NT2/D1 (cell line): Measurements from ENCODE around the gene NRG2.

Experiments used
- SUZ12 ChIP-seq: IDR thresholded peaks from 2 replicates; pipeline ENCODE4 v1.6.1; 2011; ENCODE audit not compliant: insufficient read length, insufficient read depth; ENCODE audit errors: extremely low read depth
- YY1 ChIP-seq: IDR thresholded peaks from 2 replicates; pipeline ENCODE4 v1.6.1; 2011; ENCODE audit not compliant: insufficient read length, insufficient read depth
- ZNF274 ChIP-seq: IDR thresholded peaks from 2 replicates; pipeline ENCODE4 v1.6.1; 2011; ENCODE audit warnings: mild to moderate bottlenecking, low read depth, low read length

DNA sequence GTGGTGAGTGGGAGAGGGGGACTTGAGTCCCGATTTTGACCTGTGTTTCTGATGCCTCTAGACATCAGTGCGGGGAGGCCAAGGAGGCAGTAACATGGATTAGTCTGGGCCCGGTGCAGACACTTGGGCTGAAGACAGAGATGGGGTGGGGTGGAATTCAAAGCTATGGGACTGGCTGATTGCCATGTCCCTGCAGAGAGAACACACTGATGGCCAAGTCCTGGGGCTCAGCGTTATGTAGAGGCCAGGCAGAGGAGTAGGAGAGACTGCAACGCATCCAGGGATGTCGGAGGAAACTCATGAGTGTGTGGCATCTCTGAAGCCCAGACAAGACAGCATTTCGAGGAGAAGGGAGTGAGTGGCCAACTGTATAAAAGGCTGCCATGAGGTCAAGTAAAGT is 217.4 kb downstream of the NRG2 start:
- TF ChIP-seq ZNF274 (no peak), SUZ12 (no peak), YY1 (no peak)
